Central memory CD8-positive, alpha-beta T cell (primary cell): ENCODE measurements around the gene SRP68.
"Not testable (repeated sequence)": the region's sequence is repeated elsewhere in the genome, so short reads cannot be mapped to it uniquely, and the experiment has no call there.

Source experiments
- ATAC-seq: fragments of 150-1000 bp; cut with Tn5 transposase; replicated peaks from 2 replicates; pipeline ENCODE4 v1.10.0; 2022; ENCODE audit warnings: mild to moderate bottlenecking, moderate FRiP score, moderate number of reproducible peaks; ENCODE audit not compliant: poor library complexity, severe bottlenecking; ENCODE audit errors: extremely low read depth
- DNase-seq, 2 donors: peaks; one replicate each; pipeline ENCODE4 v3.0.0; 2021; ENCODE audit warnings: low spot score in 2 of 2
- H3K27ac Mint-ChIP-seq: one replicate; pipeline ENCODE4 v1.8.0; 2022; ENCODE audit warnings: low read depth, mild to moderate bottlenecking, moderate library complexity, mixed read lengths
- H3K27me3 Mint-ChIP-seq: one replicate; pipeline ENCODE4 v1.8.0; 2022; ENCODE audit warnings: mixed read lengths
- H3K36me3 Mint-ChIP-seq: one replicate; pipeline ENCODE4 v1.8.0; 2022; ENCODE audit warnings: mild to moderate bottlenecking, moderate library complexity, mixed read lengths; ENCODE audit not compliant: insufficient read depth
- H3K4me1 Mint-ChIP-seq: one replicate; pipeline ENCODE4 v1.8.0; 2022; ENCODE audit warnings: mixed read lengths
- H3K4me3 Mint-ChIP-seq: one replicate; pipeline ENCODE4 v1.8.0; 2022; ENCODE audit warnings: mild to moderate bottlenecking, moderate library complexity, mixed read lengths
- H3K9me3 Mint-ChIP-seq: one replicate; pipeline ENCODE4 v1.8.0; 2022; ENCODE audit warnings: mixed read lengths

SRP68 gene

GRCh38 chr17:76078370-76078769 lies 6.1 kb upstream of the SRP68 start:
- not testable (repeated sequence) for DNase-seq, H3K9me3 Mint-ChIP-seq, H3K27ac Mint-ChIP-seq, ATAC-seq
- Mint-ChIP-seq H3K4me3 (peak overlapping the region; percentile 20), H3K27me3 (peaks cover 37% of the 10 kb centered on the region), H3K36me3 (peaks cover 17% of the 10 kb centered on the region), H3K4me1 (peaks cover 30% of the 10 kb centered on the region)

GRCh38 chr17:76077584-76078110 lies 5.3 kb upstream of the SRP68 start:
- Mint-ChIP-seq H3K27ac (no peak overlapping the region), H3K36me3 (peaks cover 17% of the 10 kb centered on the region), H3K4me3 (peak overlapping the region; percentile 69), H3K4me1 (peaks cover 30% of the 10 kb centered on the region), H3K9me3 (no peaks in the 10 kb centered on the region), H3K27me3 (peaks cover 37% of the 10 kb centered on the region)
- DNase-seq = no peak
- ATAC-seq = no peak

GRCh38 chr17:76076765-76077583 lies 4.7 kb upstream of the SRP68 start:
- ATAC-seq (peak; percentile 35), DNase-seq (no peak)
- H3K4me1 Mint-ChIP-seq = peaks cover 31% of the 10 kb centered on the region
- H3K9me3 Mint-ChIP-seq = no peaks in the 10 kb centered on the region
- peak overlapping the region; percentile 69 for H3K4me3 Mint-ChIP-seq
- peak overlapping the region; percentile 62 for H3K27ac Mint-ChIP-seq
- peaks cover 37% of the 10 kb centered on the region for H3K27me3 Mint-ChIP-seq
- H3K36me3 Mint-ChIP-seq = peaks cover 17% of the 10 kb centered on the region

GRCh38 chr17:76076146-76076764 lies 3.9 kb upstream of the SRP68 start:
- H3K36me3 Mint-ChIP-seq = peaks cover 17% of the 10 kb centered on the region
- no peak for ATAC-seq
- peak overlapping the region; percentile 69 for H3K4me3 Mint-ChIP-seq
- peaks cover 37% of the 10 kb centered on the region for H3K27me3 Mint-ChIP-seq
- no peak for DNase-seq
- peak overlapping the region; percentile 62 for H3K27ac Mint-ChIP-seq
- no peaks in the 10 kb centered on the region for H3K9me3 Mint-ChIP-seq
- H3K4me1 Mint-ChIP-seq = peaks cover 39% of the 10 kb centered on the region

- Mint-ChIP-seq H3K27ac (no peak overlapping the region), H3K9me3 (no peaks in the 10 kb centered on the region), H3K4me3 (peak overlapping the region; percentile 77), H3K36me3 (peaks cover 17% of the 10 kb centered on the region), H3K4me1 (peaks cover 46% of the 10 kb centered on the region), H3K27me3 (peaks cover 37% of the 10 kb centered on the region)
- ATAC-seq (no peak), DNase-seq (no peak)
Measured at GRCh38 chr17:76075364-76076145, 3.2 kb upstream of the SRP68 start.

- ATAC-seq = no peak
- peaks cover 37% of the 10 kb centered on the region for H3K27me3 Mint-ChIP-seq
Measured at GRCh38 chr17:76074390-76075363, 2.4 kb upstream of the SRP68 start, which contains the start of gene GALR2. Gene GALR2 (plus strand): TSS chr17:76074781. CDS start chr17:76074884, 103 bp downstream.

GRCh38 chr17:76071531-76072147 lies 678 bp downstream of the SRP68 start:
- no peak for DNase-seq
- ATAC-seq = peak; percentile 43
- Mint-ChIP-seq H3K4me3 (peak overlapping the region; percentile 98), H3K27ac (peak overlapping the region; percentile 96), H3K9me3 (no peaks in the 10 kb centered on the region), H3K4me1 (peaks cover 37% of the 10 kb centered on the region), H3K27me3 (peaks cover 24% of the 10 kb centered on the region), H3K36me3 (peaks cover 35% of the 10 kb centered on the region)

More at GRCh38 chr17:76074390-76075363, 2.4 kb upstream of the SRP68 start, which contains the start of gene GALR2:
- no peak for DNase-seq
- Mint-ChIP-seq H3K4me1 (peaks cover 52% of the 10 kb centered on the region), H3K36me3 (peaks cover 18% of the 10 kb centered on the region), H3K9me3 (no peaks in the 10 kb centered on the region), H3K4me3 (peak within 1 kb of the TSS; percentile 77), H3K27ac (no peak within 1 kb of the TSS)

GRCh38 chr17:76065775-76066174 lies 6.5 kb downstream of the SRP68 start:
- no peak for ATAC-seq
- Mint-ChIP-seq H3K36me3 (peaks cover 72% of the 10 kb centered on the region), H3K4me3 (no peak overlapping the region), H3K27ac (no peak overlapping the region), H3K4me1 (peaks cover 18% of the 10 kb centered on the region), H3K9me3 (no peaks in the 10 kb centered on the region), H3K27me3 (no peaks in the 10 kb centered on the region)
- no peak for DNase-seq

GRCh38 chr17:76063875-76064546 lies 8.3 kb downstream of the SRP68 start:
- Mint-ChIP-seq H3K4me3 (peak overlapping the region; percentile 22), H3K36me3 (peaks cover 84% of the 10 kb centered on the region), H3K9me3 (no peaks in the 10 kb centered on the region), H3K4me1 (peaks cover 9% of the 10 kb centered on the region), H3K27ac (peak overlapping the region; percentile 87), H3K27me3 (no peaks in the 10 kb centered on the region)
- no peak for DNase-seq
- peak; percentile 79 for ATAC-seq

GRCh38 chr17:76058264-76058663 lies 14.1 kb downstream of the SRP68 start:
- ATAC-seq, H3K27me3 Mint-ChIP-seq: not testable (repeated sequence)

GRCh38 chr17:76056882-76057281 lies 15.4 kb downstream of the SRP68 start:
- H3K36me3 Mint-ChIP-seq = peaks cover 82% of the 10 kb centered on the region

More at GRCh38 chr17:76058264-76058663, 14.1 kb downstream of the SRP68 start:
- peaks cover 87% of the 10 kb centered on the region for H3K36me3 Mint-ChIP-seq
- not testable (repeated sequence) for H3K4me3 Mint-ChIP-seq, DNase-seq, H3K4me1 Mint-ChIP-seq, H3K9me3 Mint-ChIP-seq, H3K27ac Mint-ChIP-seq

More at GRCh38 chr17:76056882-76057281, 15.4 kb downstream of the SRP68 start:
- Mint-ChIP-seq H3K9me3 (no peaks in the 10 kb centered on the region), H3K27ac (peak overlapping the region; percentile 22), H3K27me3 (no peaks in the 10 kb centered on the region), H3K4me3 (no peak overlapping the region), H3K4me1 (peaks cover 5% of the 10 kb centered on the region)
- no peak for DNase-seq
- ATAC-seq = no peak
